ENCODE measurements around the gene TMC1.
"Not testable (repeated sequence)": the region's sequence is repeated elsewhere in the genome, so short reads cannot be mapped to it uniquely, and the experiment has no call there.

The TMC1 gene

GRCh38 chr9:72526901-72527800 is 5.7 kb downstream of the TMC1 start:
- DNase-seq (ENCODE audit: low spot score): no peak

- DNase-seq (ENCODE audit: low spot score): no peak
Observed at GRCh38 chr9:72527801-72528195, 6.4 kb downstream of the TMC1 start.

GRCh38 chr9:72529531-72529930 is 8.1 kb downstream of the TMC1 start:
- DNase-seq (ENCODE audit: low spot score): no peak

GRCh38 chr9:72533322-72533721 is 11.9 kb downstream of the TMC1 start:
- DNase-seq (ENCODE audit: low spot score): no peak

- DNase-seq (ENCODE audit: low spot score): no peak
Observed at GRCh38 chr9:72534931-72535330, 13.5 kb downstream of the TMC1 start.

GRCh38 chr9:72537011-72537545 is 15.7 kb downstream of the TMC1 start:
- DNase-seq (ENCODE audit: low spot score): no peak

- no peak for DNase-seq (ENCODE audit: low spot score)
Observed at GRCh38 chr9:72537671-72538070, 16.3 kb downstream of the TMC1 start.

- DNase-seq (ENCODE audit: low spot score): no peak
Observed at GRCh38 chr9:72538921-72539702, 17.7 kb downstream of the TMC1 start.

GRCh38 chr9:72539824-72540347 is 18.5 kb downstream of the TMC1 start:
- DNase-seq (ENCODE audit: low spot score): no peak

- no peak for DNase-seq (ENCODE audit: low spot score)
Observed at GRCh38 chr9:72540348-72540873, 19.0 kb downstream of the TMC1 start.

GRCh38 chr9:72542537-72542833 is 21.1 kb downstream of the TMC1 start:
- not testable (repeated sequence) for DNase-seq (ENCODE audit: low spot score)

GRCh38 chr9:72542917-72543316 is 21.5 kb downstream of the TMC1 start:
- DNase-seq (ENCODE audit: low spot score): no peak

- DNase-seq (ENCODE audit: low spot score): no peak
Observed at GRCh38 chr9:72551306-72551705, 29.9 kb downstream of the TMC1 start.

- no peak for DNase-seq (ENCODE audit: low spot score)
Observed at GRCh38 chr9:72552356-72552755, 30.9 kb downstream of the TMC1 start.

GRCh38 chr9:72554221-72554641 is 32.8 kb downstream of the TMC1 start:
- no peak for DNase-seq (ENCODE audit: low spot score)

GRCh38 chr9:72557549-72557948 is 36.1 kb downstream of the TMC1 start:
- no peak for DNase-seq (ENCODE audit: low spot score)

GRCh38 chr9:72560086-72560485 is 38.7 kb downstream of the TMC1 start:
- no peak for DNase-seq (ENCODE audit: low spot score)

- no peak for DNase-seq (ENCODE audit: low spot score)
Observed at GRCh38 chr9:72563806-72564205, 42.4 kb downstream of the TMC1 start.

GRCh38 chr9:72564479-72565281 is 43.3 kb downstream of the TMC1 start:
- no peak for DNase-seq (ENCODE audit: low spot score)

- DNase-seq (ENCODE audit: low spot score): no peak
Observed at GRCh38 chr9:72565535-72565934, 44.1 kb downstream of the TMC1 start.

GRCh38 chr9:72574156-72574810 is 52.9 kb downstream of the TMC1 start:
- no peak for DNase-seq (ENCODE audit: low spot score)

Measured in NAMALWA (cell line).